ENCODE measurements around the gene LUZP1. TPM values are rescaled to one million over a fixed set of nuclear protein-coding genes. Genes with fewer than 3 reads are reported as not detected.

Gene LUZP1
- total and polyA plus RNA-seq, 10 of the 15 experiments (the other 5 are each of a cell fraction or from before 2014, with no cell fraction given) = 11.3 to 28.2 (median 17.3) TPM

GRCh38 chr1:23163395-23163794, 5.3 kb downstream of the LUZP1 start:
- Histone ChIP-seq H4K20me1 (ENCODE audit: control insufficient read depth, insufficient read depth) (no peaks in the 10 kb centered on the region), H3K4me3 (no peak overlapping the region), H3K9me3 (replicated peaks; ENCODE audit: control insufficient read depth, insufficient read depth, low read length) (no peaks in the 10 kb centered on the region), H2AFZ (ENCODE audit: control insufficient read depth, low read depth, low read length) (no peak overlapping the region), H3K27me3 (replicated peaks in 1 of 2; ENCODE audit: control insufficient read depth in 2 of 2, insufficient read depth in 2 of 2, low read length in 1 of 2) (no peaks in the 10 kb centered on the region), H3K9ac (ENCODE audit: control insufficient read depth, insufficient read depth, low read length) (no peak overlapping the region), H3K36me3 (ENCODE audit: control insufficient read depth in 2 of 2, insufficient read depth in 2 of 2, low read length in 1 of 2) (no peaks in the 10 kb centered on the region), H3K79me2 (ENCODE audit: control insufficient read depth, insufficient read depth, low read length) (peaks cover 37% of the 10 kb centered on the region), H3K4me2 (ENCODE audit: control insufficient read depth, insufficient read depth) (no peak overlapping the region), H3K4me1 (ENCODE audit: control insufficient read depth, insufficient read depth, low read length) (no peaks in the 10 kb centered on the region), H3K27ac (ENCODE audit: control insufficient read depth, insufficient read depth) (no peak overlapping the region)
- WGBS (ENCODE audit: insufficient coverage, insufficient replicate concordance, low lambda C conversion rate, missing lambda C conversion rate) = 96% methylated on average over 3 of the region's 3 CpGs
- no peak for FAIRE-seq
- ATAC-seq = no peak
- ChIA-PET RAD21 (ENCODE audit: unreplicated experiment) (interaction anchor here (0.6 to 1.4 kb wide), 4 partner anchors 15 to 368 kb away, joined by 3 to 7 read pairs (median 6); partner anchors contain the start of gene E2F2), POLR2A (interaction anchor here (0.6 to 0.7 kb wide), 2 partner anchors 60 to 819 kb away, joined by 5 read pairs; no protein-coding TSS in a partner anchor), CTCF (interaction anchor here (0.6 to 1.6 kb wide), 5 partner anchors 15 to 77 kb away, joined by 3 to 11 read pairs (median 3); no protein-coding TSS in a partner anchor), SMC1A (ENCODE audit: uncharacterized antibody, unreplicated experiment) (interaction anchor here (1.0 to 8.2 kb wide), 7 partner anchors 8 to 63 kb away, joined by 3 to 65 read pairs (median 6); no protein-coding TSS in a partner anchor)
- TF ChIP-seq KDM1A (IDR thresholded peaks at IDR 0.05; ENCODE audit: borderline replicate concordance) (no peak), ZNF622 (IDR thresholded peaks at IDR 0.05) (no peak), TARDBP (IDR thresholded peaks at IDR 0.05; ENCODE audit: borderline replicate concordance) (no peak), CREM (IDR thresholded peaks at IDR 0.05; ENCODE audit: low read depth) (no peak), NFYA (IDR thresholded peaks at IDR 0.05; ENCODE audit: borderline replicate concordance, low read depth, low read length) (no peak), USF2 (IDR thresholded peaks at IDR 0.05; ENCODE audit: borderline replicate concordance, low read depth, low read length) (no peak), CUX1 (IDR thresholded peaks at IDR 0.05; ENCODE audit: insufficient replicate concordance, low read depth, low read length) (no peak), ZNF274 (IDR thresholded peaks at IDR 0.05; ENCODE audit: insufficient read depth, insufficient read length) (no peak), TBL1XR1 (IDR thresholded peaks at IDR 0.05; ENCODE audit: low read depth, low read length) (no peak), CBX5 (IDR thresholded peaks at IDR 0.05; ENCODE audit: low read depth) (no peak), IRF5 (IDR thresholded peaks at IDR 0.05; ENCODE audit: borderline replicate concordance) (no peak), ATF3 (IDR thresholded peaks at IDR 0.05; ENCODE audit: borderline replicate concordance, extremely low read depth, low read depth, low read length) (no peak), MEF2A (IDR thresholded peaks at IDR 0.05; ENCODE audit: insufficient read depth, low read depth, low read length) (no peak), SMAD5 (IDR thresholded peaks at IDR 0.05; ENCODE audit: low read depth) (no peak), SRF (IDR thresholded peaks at IDR 0.05; ENCODE audit: low read depth in 2 of 2, low read length in 2 of 2) (no peak), SP1 (IDR thresholded peaks at IDR 0.05; ENCODE audit: low read depth, low read length) (no peak)
- DNase-seq (ENCODE audit: low read depth, low spot score) = no peak
- no TSS peak for BruUV-seq (replicated peaks)
- intact Hi-C loops (cut with micrococcal nuclease; ENCODE audit: unreplicated experiment) = no loop called here
- in situ Hi-C loops (cut with MboI) = no loop called here

Measured in GM12878 (cell line).